Measurements from ENCODE around the gene DOHH. TPM values are rescaled to one million over a fixed set of nuclear protein-coding genes. Genes with fewer than 3 reads are reported as not detected.

Gene DOHH
- total and polyA plus RNA-seq, 7 donors = 7.2 to 22.5 (median 16.9) TPM

GRCh38 chr19:3499738-3500428 is 591 bp downstream of the DOHH start:
- 20 to 24% methylated on average over 18 of the region's 18 CpGs for WGBS, 2 donors

GRCh38 chr19:3497757-3498520 is 2.5 kb downstream of the DOHH start:
- no peaks in the 10 kb centered on the region for H3K9me3 ChIP-seq
- H3K4me3 ChIP-seq = no peak overlapping the region
- WGBS, 2 donors = 97 to 98% methylated on average over 5 of the region's 5 CpGs
- H3K4me1 ChIP-seq = peaks cover 0 to 18% (median 11%) of the 10 kb centered on the region in 4 donors
- H3K36me3 ChIP-seq = peaks cover 15 to 43% (median 24%) of the 10 kb centered on the region in 4 donors
- no peak for TF ChIP-seq POLR2A (IDR thresholded peaks at IDR 0.05)
- no peak for TF ChIP-seq CTCF (IDR thresholded peaks at IDR 0.05)
- no peak for TF ChIP-seq EP300 (IDR thresholded peaks at IDR 0.05)
- no peak for TF ChIP-seq POLR2AphosphoS5 (IDR thresholded peaks at IDR 0.05)
- no peak overlapping the region for H3K27ac ChIP-seq
- H3K27me3 ChIP-seq = no peaks in the 10 kb centered on the region
- intact Hi-C loops (cut with DNase I) = no loop called here
- no peak for DNase-seq

More at GRCh38 chr19:3499738-3500428, 591 bp downstream of the DOHH start:
- TF ChIP-seq POLR2AphosphoS5 (IDR thresholded peaks at IDR 0.05) = no peak
- TF ChIP-seq EP300 (IDR thresholded peaks at IDR 0.05) = no peak
- no peak for TF ChIP-seq CTCF (IDR thresholded peaks at IDR 0.05)
- no peak for TF ChIP-seq POLR2A (IDR thresholded peaks at IDR 0.05)
- no peaks in the 10 kb centered on the region for H3K27me3 ChIP-seq
- peaks cover 0 to 18% (median 11%) of the 10 kb centered on the region in 4 donors for H3K4me1 ChIP-seq
- H3K9me3 ChIP-seq = no peaks in the 10 kb centered on the region
- intact Hi-C loops (cut with DNase I) = no loop called here
- no peak for DNase-seq
- peaks cover 7 to 26% (median 19%) of the 10 kb centered on the region in 4 donors for H3K36me3 ChIP-seq
- H3K27ac ChIP-seq = peak overlapping the region; percentile 85 to 90 (median 86)
- peak overlapping the region; percentile 82 to 95 (median 90) for H3K4me3 ChIP-seq

GRCh38 chr19:3496392-3497273 is 3.8 kb downstream of the DOHH start:
- no peak for TF ChIP-seq POLR2A (IDR thresholded peaks at IDR 0.05)
- TF ChIP-seq POLR2AphosphoS5 (IDR thresholded peaks at IDR 0.05) = no peak
- TF ChIP-seq CTCF (IDR thresholded peaks at IDR 0.05) = no peak
- no peak for TF ChIP-seq EP300 (IDR thresholded peaks at IDR 0.05)
- Histone ChIP-seq H3K9me3 (no peaks in the 10 kb centered on the region), H3K27ac (no peak overlapping the region), H3K27me3 (no peaks in the 10 kb centered on the region), H3K4me3 (no peak overlapping the region), H3K36me3 (peaks cover 15 to 56% (median 31%) of the 10 kb centered on the region in 4 donors), H3K4me1 (peaks cover 0 to 18% (median 11%) of the 10 kb centered on the region in 4 donors)
- WGBS, 2 donors = 96% methylated on average over 32 of the region's 32 CpGs
- intact Hi-C loops (cut with DNase I) = no loop called here
- no peak for DNase-seq

GRCh38 chr19:3494559-3494958 is 5.9 kb downstream of the DOHH start:
- Histone ChIP-seq H3K4me3 (no peak overlapping the region), H3K36me3 (peaks cover 15 to 69% (median 36%) of the 10 kb centered on the region in 4 donors), H3K27ac (no peak overlapping the region), H3K9me3 (no peaks in the 10 kb centered on the region), H3K27me3 (no peaks in the 10 kb centered on the region), H3K4me1 (peaks cover 0 to 13% (median 5%) of the 10 kb centered on the region in 4 donors)
- no peak for DNase-seq
- intact Hi-C loops (cut with DNase I) = no loop called here
- 89 to 90% methylated on average over 18 of the region's 18 CpGs for whole genome bisulfite sequencing, 2 donors
- TF ChIP-seq EP300 (IDR thresholded peaks at IDR 0.05) = no peak
- no peak for TF ChIP-seq CTCF (IDR thresholded peaks at IDR 0.05)
- no peak for TF ChIP-seq POLR2AphosphoS5 (IDR thresholded peaks at IDR 0.05)
- no peak for TF ChIP-seq POLR2A (IDR thresholded peaks at IDR 0.05)

Measured in sigmoid colon (tissue), 7 donors.